ENCODE results near the gene CWC25. TPM values are rescaled to one million over a fixed set of nuclear protein-coding genes. Genes with fewer than 3 reads are reported as not detected.

Gene CWC25
- total RNA-seq (2021), result 13.5 and 14.1 TPM in 2 replicates
- Bru-seq, nascent RNA, result percentile 59 among the genes with signal in this experiment
- BruChase-seq, experiment 1, labeled RNA remaining after a 2-hour chase, result percentile 63 among the genes with signal in this experiment
- percentile 64 among the genes with signal in this experiment for BruChase-seq, experiment 2, labeled RNA remaining after a 6-hour chase
- long read RNA-seq, transcript CWC25-202 (10 exons, 3,234 nt), result major isoform, 14 of 32 reads
- long read RNA-seq, partial matches to known transcripts, result 5 of 32 reads
- long read RNA-seq, other reads (novel, unspliced or antisense), result 13 of 32 reads

DNA sequence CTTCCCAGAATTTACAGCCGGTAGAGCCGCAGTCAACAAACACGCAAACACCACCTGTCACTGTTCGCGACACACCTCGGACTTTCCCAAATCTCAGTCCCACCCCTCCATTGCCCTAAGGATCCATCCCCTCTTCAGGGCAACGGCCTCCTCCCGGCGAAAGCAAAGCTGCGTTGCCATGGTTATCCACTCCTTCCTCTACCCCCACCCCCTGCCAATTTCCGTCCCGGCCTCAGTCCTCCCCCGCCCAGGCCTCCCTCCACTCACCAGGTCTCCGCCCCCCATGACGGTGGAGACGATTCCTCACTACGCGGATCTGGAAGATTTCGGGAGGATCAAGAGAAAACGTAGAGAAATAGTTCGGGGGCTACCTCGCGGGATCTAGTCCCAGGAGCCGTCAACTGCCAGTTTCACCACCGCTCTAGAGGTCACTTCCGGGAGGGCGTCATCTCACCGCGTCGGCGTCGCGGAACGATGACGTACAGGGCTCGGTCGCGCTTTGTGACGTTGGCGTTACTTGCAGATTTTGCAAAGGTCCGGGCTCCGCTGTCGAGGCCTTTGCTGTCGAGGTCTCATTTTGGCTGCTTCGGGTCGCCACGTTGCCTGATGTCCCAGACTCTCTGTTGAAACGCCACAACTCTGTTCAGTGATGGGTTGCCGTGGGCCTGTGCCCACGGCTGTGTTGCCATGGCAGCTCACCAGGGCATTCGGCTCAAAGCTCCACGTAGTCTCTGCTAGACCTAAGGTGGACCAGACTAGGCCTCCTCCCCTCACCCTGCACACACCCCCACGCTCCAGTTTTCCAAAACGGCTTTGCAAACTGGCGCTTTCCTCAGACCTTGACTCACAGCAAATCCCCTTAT, at the start of gene CWC25:
CWC25 (minus strand) TSS at position 423 of the 863 bp plus-strand sequence; CDS start at position 285, 138 bp downstream.
- CTCF ChIA-PET, result no interaction called here
- no TSS peak for BruUV-seq (replicated peaks)
- DNase-seq (ENCODE audit: low spot score), result peak; percentile 89
- Histone ChIP-seq H3K36me3 (ENCODE audit: insufficient read depth, low read length, poor library complexity, severe bottlenecking) (peaks cover 3% of the 10 kb centered on the region), H3K4me3 (ENCODE audit: low read depth, low read length, poor library complexity, severe bottlenecking) (peak within 1 kb of the TSS; percentile 83), H3K27me3 (replicated peaks; ENCODE audit: insufficient read depth, low read depth, low read length, poor library complexity) (no peaks in the 10 kb centered on the region), H3K9me3 (ENCODE audit: low read depth, low read length, poor library complexity, severe bottlenecking) (no peaks in the 10 kb centered on the region), H3K27ac (ENCODE audit: low read depth, low read length, poor library complexity, severe bottlenecking) (peak within 1 kb of the TSS; percentile 100), H3K4me1 (ENCODE audit: insufficient read depth, low read length, poor library complexity, severe bottlenecking) (no peaks in the 10 kb centered on the region)
- intact Hi-C loops (cut with micrococcal nuclease; ENCODE audit: unreplicated experiment), result no loop called here
- TF ChIP-seq EZH2 (IDR thresholded peaks at IDR 0.05; ENCODE audit: borderline replicate concordance, low read depth, low read length, poor library complexity, severe bottlenecking) (no peak), CTCF (conservative IDR thresholded peaks at IDR 0.05; ENCODE audit: low read depth, low read length) (no peak)
- POLR2A ChIA-PET (ENCODE audit: low non-redundant PET), result no interaction called here

- BruUV-seq (replicated peaks), result no TSS peak
- TF ChIP-seq EZH2 (IDR thresholded peaks at IDR 0.05; ENCODE audit: borderline replicate concordance, low read depth, low read length, poor library complexity, severe bottlenecking), result no peak
- no peak for TF ChIP-seq CTCF (conservative IDR thresholded peaks at IDR 0.05; ENCODE audit: low read depth, low read length)
- intact Hi-C loops (cut with micrococcal nuclease; ENCODE audit: unreplicated experiment), result no loop called here
- Histone ChIP-seq H3K27me3 (replicated peaks; ENCODE audit: insufficient read depth, low read depth, low read length, poor library complexity) (no peaks in the 10 kb centered on the region), H3K36me3 (ENCODE audit: insufficient read depth, low read length, poor library complexity, severe bottlenecking) (no peaks in the 10 kb centered on the region), H3K4me3 (ENCODE audit: low read depth, low read length, poor library complexity, severe bottlenecking) (no peak overlapping the region), H3K4me1 (ENCODE audit: insufficient read depth, low read length, poor library complexity, severe bottlenecking) (peaks cover 46% of the 10 kb centered on the region), H3K27ac (ENCODE audit: low read depth, low read length, poor library complexity, severe bottlenecking) (peak overlapping the region; percentile 47), H3K9me3 (ENCODE audit: low read depth, low read length, poor library complexity, severe bottlenecking) (no peaks in the 10 kb centered on the region)
- no peak for DNase-seq (ENCODE audit: low spot score)
- CTCF ChIA-PET, result no interaction called here
- POLR2A ChIA-PET (ENCODE audit: low non-redundant PET), result no interaction called here
Measured at GRCh38 chr17:38873640-38874380, 48.7 kb upstream of the CWC25 start.

- Histone ChIP-seq H3K4me1 (ENCODE audit: insufficient read depth, low read length, poor library complexity, severe bottlenecking) (peaks cover 43% of the 10 kb centered on the region), H3K4me3 (ENCODE audit: low read depth, low read length, poor library complexity, severe bottlenecking) (no peak overlapping the region), H3K9me3 (ENCODE audit: low read depth, low read length, poor library complexity, severe bottlenecking) (no peaks in the 10 kb centered on the region), H3K27me3 (replicated peaks; ENCODE audit: insufficient read depth, low read depth, low read length, poor library complexity) (no peaks in the 10 kb centered on the region), H3K27ac (ENCODE audit: low read depth, low read length, poor library complexity, severe bottlenecking) (peak overlapping the region; percentile 37), H3K36me3 (ENCODE audit: insufficient read depth, low read length, poor library complexity, severe bottlenecking) (no peaks in the 10 kb centered on the region)
- TF ChIP-seq EZH2 (IDR thresholded peaks at IDR 0.05; ENCODE audit: borderline replicate concordance, low read depth, low read length, poor library complexity, severe bottlenecking), result no peak
- TF ChIP-seq CTCF (conservative IDR thresholded peaks at IDR 0.05; ENCODE audit: low read depth, low read length), result no peak
- intact Hi-C loops (cut with micrococcal nuclease; ENCODE audit: unreplicated experiment), result no loop called here
- no peak for DNase-seq (ENCODE audit: low spot score)
- ChIA-PET CTCF (no interaction called here), POLR2A (ENCODE audit: low non-redundant PET) (no interaction called here)
- BruUV-seq (replicated peaks), result no TSS peak
Measured at GRCh38 chr17:38872671-38873385, 47.7 kb upstream of the CWC25 start.
